Superior temporal gyrus (tissue), 1 donor: ENCODE measurements around the gene CCDC188.

Source experiments
- DNase-seq: peaks from one replicate; pipeline ENCODE4 v3.0.0-alpha.2; 2016; ENCODE audit errors: extremely low spot score

The CCDC188 gene

GRCh38 chr22:20149257-20150250 lies 1.3 kb downstream of the CCDC188 start:
- no peak for DNase-seq

GRCh38 chr22:20148414-20148813 lies 2.4 kb downstream of the CCDC188 start:
- DNase-seq: no peak

- no peak for DNase-seq
Measured at GRCh38 chr22:20147237-20147988, 3.4 kb downstream of the CCDC188 start.

- no peak for DNase-seq
Measured at GRCh38 chr22:20146777-20147176, 4.1 kb downstream of the CCDC188 start.

- no peak for DNase-seq
Measured at GRCh38 chr22:20145832-20146223, 5.0 kb downstream of the CCDC188 start.

GRCh38 chr22:20145206-20145831 lies 5.5 kb downstream of the CCDC188 start:
- no peak for DNase-seq

- DNase-seq: no peak
Measured at GRCh38 chr22:20143883-20144665, 6.8 kb downstream of the CCDC188 start.

- DNase-seq: no peak
Measured at GRCh38 chr22:20142711-20143621, 7.9 kb downstream of the CCDC188 start.

- no peak for DNase-seq
Measured at GRCh38 chr22:20141186-20142077, 9.4 kb downstream of the CCDC188 start.

- DNase-seq: no peak
Measured at GRCh38 chr22:20140521-20140964, 10.3 kb downstream of the CCDC188 start.

GRCh38 chr22:20140107-20140445 lies 10.8 kb downstream of the CCDC188 start:
- no peak for DNase-seq

GRCh38 chr22:20139391-20140106 lies 11.3 kb downstream of the CCDC188 start:
- DNase-seq: no peak

- DNase-seq: no peak
Measured at GRCh38 chr22:20138868-20139267, 12.0 kb downstream of the CCDC188 start.

GRCh38 chr22:20138417-20138738 lies 12.5 kb downstream of the CCDC188 start:
- DNase-seq: no peak

GRCh38 chr22:20137671-20138416 lies 13.0 kb downstream of the CCDC188 start:
- peak; percentile 44 for DNase-seq

- no peak for DNase-seq
Measured at GRCh38 chr22:20137113-20137512, 13.7 kb downstream of the CCDC188 start.

- no peak for DNase-seq
Measured at GRCh38 chr22:20136603-20136873, 14.3 kb downstream of the CCDC188 start.

GRCh38 chr22:20135806-20136602 lies 14.9 kb downstream of the CCDC188 start:
- DNase-seq: no peak
